Astrocyte (in vitro differentiated cells and primary cell): ENCODE data around the gene PIK3R2.

Experiments used
- CTCF ChIP-seq: IDR thresholded peaks from 2 replicates; pipeline ENCODE4 v1.5.1; 2011; ENCODE audit warnings: low read depth, mild to moderate bottlenecking, inconsistent platforms, low read length, moderate library complexity; ENCODE audit not compliant: insufficient read depth
- EZH2 ChIP-seq: IDR thresholded peaks from 2 replicates; pipeline ENCODE4 v1.6.1; 2012; ENCODE audit warnings: mild to moderate bottlenecking, low read length, inconsistent platforms; ENCODE audit not compliant: insufficient read depth

- no peak for TF ChIP-seq CTCF
- no peak for TF ChIP-seq EZH2
These were observed 29.8 kb upstream of the PIK3R2 start for GRCh38 chr19:18122860-18123795.
